Naive thymus-derived CD4-positive, alpha-beta T cell (primary cell): ENCODE results near the gene HERC3. TPM values are rescaled to one million over a fixed set of nuclear protein-coding genes. Genes with fewer than 3 reads are reported as not detected.
A peak's percentile ranks its signal among the peaks of the same experiment; 100 is the strongest.

Experiments used
- ATAC-seq: fragments of 150-1000 bp; cut with Tn5 transposase; 2 replicates; pipeline ENCODE4 v1.10.0; 2021; ENCODE audit warnings: mild to moderate bottlenecking, moderate library complexity
- CTCF ChIA-PET: fragments of 350-600 bp; sonication (Branson Sonifier 250); formaldehyde crosslinking; loops from one replicate; lab custom pipeline; 2021; ENCODE audit warnings: antibody characterized with exemption; lab: Charles Lee
- POLR2A ChIA-PET: fragments of 350-600 bp; sonication (Branson Sonifier 250); formaldehyde crosslinking; loops from one replicate; lab custom pipeline; 2021; ENCODE audit warnings: antibody characterized with exemption, inconsistent platforms; lab: Charles Lee
- DNase-seq, 9 donors: peaks; one replicate each; pipeline versions ENCODE4 v3.0.0 to v3.0.0-alpha.2; 2020 to 2022; ENCODE audit warnings: mixed read lengths in 1 of 9
- H3K27ac ChIP-seq: one replicate; pipeline ENCODE4 v1.7.0; 2013; ENCODE audit warnings: mild to moderate bottlenecking, low read depth, low read length, moderate library complexity
- H3K27me3 ChIP-seq, 2 donors: one replicate each; pipeline ENCODE4 v1.7.0; 2013; ENCODE audit warnings: low read length in 2 of 2, mild to moderate bottlenecking in 2 of 2, moderate library complexity in 2 of 2; ENCODE audit not compliant: control insufficient read depth in 2 of 2, insufficient read depth in 2 of 2
- H3K36me3 ChIP-seq, 3 experiments: 1 replicate in 2 of 3; 2 replicates in 1 of 3; pipeline ENCODE4 v1.7.0; 2013; ENCODE audit warnings: low read length in 3 of 3, mild to moderate bottlenecking in 3 of 3, moderate library complexity in 1 of 3; ENCODE audit not compliant: insufficient read depth in 3 of 3, control insufficient read depth in 2 of 3
- H3K4me1 ChIP-seq, 2 donors: one replicate each; pipeline ENCODE4 v1.7.0; 2013; ENCODE audit warnings: low read length in 2 of 2, mild to moderate bottlenecking in 2 of 2, moderate library complexity in 1 of 2; ENCODE audit not compliant: control insufficient read depth in 2 of 2, insufficient read depth in 2 of 2
- H3K4me3 ChIP-seq: 2 replicates; pipeline ENCODE4 v1.7.0; 2013; ENCODE audit warnings: mild to moderate bottlenecking, low read length
- H3K9me3 ChIP-seq, 3 experiments: 1 replicate in 2 of 3; 2 replicates in 1 of 3; pipeline ENCODE4 v1.7.0; 2013; ENCODE audit warnings: low read length in 3 of 3; ENCODE audit not compliant: control insufficient read depth in 2 of 3
- H3K27ac Mint-ChIP-seq, 9 donors: one replicate each; pipeline ENCODE4 v1.8.0; 2020 to 2022; ENCODE audit warnings: mixed read lengths in 9 of 9, mild to moderate bottlenecking in 8 of 9, moderate library complexity in 5 of 9, inconsistent platforms in 2 of 9
- H3K27me3 Mint-ChIP-seq, 5 donors: one replicate each; pipeline ENCODE4 v1.8.0; 2021 to 2022; ENCODE audit warnings: mixed read lengths in 5 of 5, mild to moderate bottlenecking in 1 of 5
- H3K36me3 Mint-ChIP-seq, 5 donors: one replicate each; pipeline ENCODE4 v1.8.0; 2020 to 2022; ENCODE audit warnings: mixed read lengths in 5 of 5, mild to moderate bottlenecking in 3 of 5, inconsistent platforms in 1 of 5
- H3K4me1 Mint-ChIP-seq, 7 donors: one replicate each; pipeline ENCODE4 v1.8.0; 2020 to 2022; ENCODE audit warnings: mixed read lengths in 7 of 7, mild to moderate bottlenecking in 3 of 7, inconsistent platforms in 1 of 7
- H3K4me3 Mint-ChIP-seq, 10 donors: one replicate each; pipeline ENCODE4 v1.8.0; 2020 to 2022; ENCODE audit warnings: mild to moderate bottlenecking in 10 of 10, mixed read lengths in 10 of 10, moderate library complexity in 6 of 10, inconsistent platforms in 2 of 10
- H3K9me3 Mint-ChIP-seq, 11 donors: one replicate each; pipeline ENCODE4 v1.8.0; 2020 to 2022; ENCODE audit warnings: mixed read lengths in 11 of 11, mild to moderate bottlenecking in 4 of 11, inconsistent platforms in 1 of 11, moderate library complexity in 1 of 11
- intact Hi-C, 2 donors: fragments of 100-400 bp; cut with micrococcal nuclease; formaldehyde crosslinking; loops; one replicate each; pipeline ENCODE4 v1.15.1; 2023
- polyA plus RNA-seq, 2 donors: library from polyadenylated mRNA; unstranded; fragments of 300-500 nt; fragmentation: Illumina TruSeq; gene quantifications; one replicate each; pipeline ENCODE4 v1.2.3, GENCODE V29; 2021
- total RNA-seq, 6 experiments: library from RNA in 5 of 6; stranded (reverse) in 5 of 6; gene quantifications; 1 replicate in 5 of 6; 2 replicates in 1 of 6; pipeline ENCODE4 v1.2.3 and lab custom pipeline; 2021 to 2026

The HERC3 gene
- total and polyA plus RNA-seq, 7 experiments from 2014 or later: 38.1 to 130 (median 101) TPM

DNA sequence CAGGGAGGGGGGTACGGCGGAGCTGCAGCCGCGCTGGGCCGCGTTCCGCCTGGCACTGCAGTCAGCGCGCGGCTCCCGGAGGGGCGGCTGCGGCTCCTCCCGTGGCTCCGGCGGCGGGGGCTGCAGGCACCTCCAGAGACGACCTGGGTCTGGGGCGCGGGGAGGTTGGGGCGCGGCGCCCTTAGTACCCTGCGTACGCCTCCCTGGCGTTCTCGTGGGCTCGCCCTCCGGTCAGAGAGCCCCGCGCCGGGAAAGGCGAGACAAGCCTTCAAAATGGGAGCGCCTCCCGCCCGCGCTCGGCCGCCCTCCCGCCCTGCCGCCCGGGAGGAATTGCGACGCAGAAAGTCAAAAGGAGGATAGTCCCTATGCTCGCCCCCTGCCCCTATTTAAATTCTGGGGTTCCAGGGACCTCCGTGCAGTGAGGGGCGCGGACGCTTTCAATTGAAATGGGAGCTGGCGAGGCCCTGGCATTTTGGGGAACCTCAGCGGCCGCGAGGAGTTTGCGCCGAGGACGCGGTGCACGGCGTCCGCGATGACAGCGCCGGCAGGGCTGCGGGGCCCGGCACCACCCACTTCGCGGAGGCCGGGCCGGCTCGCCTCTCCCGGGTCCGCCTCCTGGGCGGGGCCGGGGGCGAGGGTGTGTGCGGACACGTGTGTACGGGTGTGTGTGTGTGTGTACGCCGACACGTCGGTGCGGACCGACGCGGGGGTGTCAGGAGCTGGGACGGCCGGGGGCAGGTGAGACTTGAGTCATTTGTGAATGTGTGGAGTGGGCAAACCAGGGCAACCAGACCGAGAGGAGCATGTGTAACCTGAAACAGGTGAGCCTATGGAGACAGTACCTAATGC lies 544 bp downstream of the HERC3 start:
- H3K4me1 ChIP-seq: peaks cover 10 to 26% of the 10 kb centered on the region in 2 donors
- no peaks in the 10 kb centered on the region for H3K27me3 ChIP-seq
- Mint-ChIP-seq H3K36me3 (peaks cover 6 to 21% (median 13%) of the 10 kb centered on the region in 5 donors), H3K9me3 (peaks cover 0 to 2% (median 0%) of the 10 kb centered on the region in 11 donors), H3K27ac (peak overlapping the region; percentile 83 to 99 (median 97)), H3K4me1 (peaks cover 39 to 66% (median 57%) of the 10 kb centered on the region in 7 donors), H3K27me3 (peaks cover 0 to 31% (median 0%) of the 10 kb centered on the region in 5 donors), H3K4me3 (peak overlapping the region; percentile 94 to 100 (median 98))
- POLR2A ChIA-PET: interaction anchor here (0.6 to 5.4 kb wide), 13 partner anchors 9 to 308 kb away, joined by 3 to 167 read pairs (median 5); partner anchors contain the start of genes HERC5 and PPM1K
- intact Hi-C loops: loop anchor here (1.0 to 10.0 kb wide), 22 partner anchors 12 to 1656 kb away; partner anchors contain the start of genes HERC5 (in 2 of the 2), NAP1L5 (in 2 of the 2), PYURF (in 2 of the 2) and TIGD2 (in 2 of the 2)
- H3K9me3 ChIP-seq: no peaks in the 10 kb centered on the region
- peak overlapping the region; percentile 93 for H3K27ac ChIP-seq
- peaks cover 0 to 9% (median 0%) of the 10 kb centered on the region in 3 experiments for H3K36me3 ChIP-seq
- CTCF ChIA-PET: interaction anchor here (1.0 to 3.4 kb wide), 6 partner anchors 18 to 66 kb away, joined by 3 to 12 read pairs (median 7); no protein-coding TSS in a partner anchor
- peak; percentile 72 to 85 (median 78) for DNase-seq
- ATAC-seq: peak; percentile 86
- H3K4me3 ChIP-seq: peak overlapping the region; percentile 60

DNA sequence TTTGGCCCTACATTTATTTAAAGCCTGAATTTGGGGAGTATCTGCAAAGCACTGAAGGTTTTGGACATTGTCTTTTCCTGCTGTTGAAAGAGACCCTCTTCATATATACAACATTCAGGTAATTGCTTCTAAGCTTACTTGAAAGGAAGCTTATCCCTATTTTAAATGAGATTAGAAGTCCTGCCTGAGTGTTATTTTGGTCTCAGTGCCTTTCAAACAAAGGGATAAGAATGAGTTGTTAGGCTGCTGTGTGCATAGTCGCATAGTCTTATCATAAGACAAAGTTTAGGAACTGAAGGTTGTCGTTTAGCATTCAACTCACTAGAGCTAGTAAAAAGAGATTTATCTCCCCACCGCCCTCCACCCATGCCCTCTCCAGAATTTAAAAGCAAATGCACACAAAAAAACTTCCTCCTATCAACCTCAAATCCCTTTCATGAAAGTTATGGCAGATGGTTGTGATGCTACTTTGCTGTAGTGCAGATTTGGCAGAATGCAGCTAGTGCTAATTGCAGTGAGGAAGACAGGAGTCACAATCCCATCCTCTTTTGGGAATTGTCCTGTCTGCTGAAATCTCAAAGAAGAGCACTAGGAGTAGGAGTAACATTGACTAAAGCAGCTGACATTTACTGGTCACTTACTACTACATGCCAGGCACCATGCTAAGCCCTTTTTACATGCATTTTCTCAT lies 5.8 kb downstream of the HERC3 start:
- peaks cover 0 to 5% (median 0%) of the 10 kb centered on the region in 3 experiments for H3K36me3 ChIP-seq
- peaks cover 33 to 57% of the 10 kb centered on the region in 2 donors for H3K4me1 ChIP-seq
- peak overlapping the region; percentile 1 for H3K27ac ChIP-seq
- ChIA-PET CTCF (interaction anchor here (0.7 to 2.5 kb wide), 3 partner anchors 15 to 58 kb away, joined by 4 to 9 read pairs (median 4); no protein-coding TSS in a partner anchor), POLR2A (interaction anchor here (0.8 to 4.8 kb wide), 4 partner anchors 14 to 27 kb away, joined by 3 to 62 read pairs (median 3); no protein-coding TSS in a partner anchor)
- no peak overlapping the region for H3K4me3 ChIP-seq
- no peaks in the 10 kb centered on the region for H3K27me3 ChIP-seq
- H3K9me3 ChIP-seq: no peaks in the 10 kb centered on the region
- Mint-ChIP-seq H3K4me1 (peaks cover 56 to 90% (median 85%) of the 10 kb centered on the region in 7 donors), H3K27me3 (no peaks in the 10 kb centered on the region), H3K27ac (peak overlapping the region in 8 of 9 donors; percentile 39 to 91 (median 72)), H3K4me3 (peak overlapping the region in 9 of 10 donors; percentile 31 to 90 (median 67)), H3K36me3 (peaks cover 13 to 47% (median 35%) of the 10 kb centered on the region in 5 donors), H3K9me3 (peaks cover 0 to 2% (median 0%) of the 10 kb centered on the region in 11 donors)
- DNase-seq (no peak), ATAC-seq (no peak)
- intact Hi-C loops: loop anchor here (5.0 to 10.0 kb wide), 4 partner anchors 707 to 1383 kb away; partner anchors contain the start of genes GPRIN3 (in 1 of the 2) and HSD17B11 (in 1 of the 2)

DNA sequence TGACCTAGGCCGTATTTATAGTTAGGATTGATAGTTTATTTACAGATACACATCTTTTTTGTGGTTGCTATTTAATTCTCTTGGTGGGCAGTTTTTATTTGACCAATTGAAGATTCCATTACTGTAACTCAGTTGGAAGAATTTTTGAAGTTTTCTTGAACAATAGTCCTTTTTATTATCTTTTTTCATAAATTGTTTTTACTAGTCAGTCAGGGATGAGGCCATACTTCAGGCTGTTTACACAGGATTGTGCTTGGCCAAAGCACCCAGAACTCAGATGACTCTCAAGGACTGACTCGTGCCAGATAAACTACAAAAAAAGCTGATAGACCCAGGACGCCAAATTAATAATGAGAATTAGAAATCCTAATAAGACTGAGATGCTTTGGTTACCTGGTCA lies 7.0 kb downstream of the HERC3 start:
- Histone ChIP-seq H3K27ac (peak overlapping the region; percentile 20), H3K27me3 (no peaks in the 10 kb centered on the region), H3K4me1 (peaks cover 23 to 55% of the 10 kb centered on the region in 2 donors), H3K9me3 (no peaks in the 10 kb centered on the region), H3K36me3 (peaks cover 0 to 5% (median 0%) of the 10 kb centered on the region in 3 experiments), H3K4me3 (no peak overlapping the region)
- H3K4me3 Mint-ChIP-seq: peak overlapping the region; percentile 62 to 90 (median 67)
- POLR2A ChIA-PET: interaction anchor here (1.1 to 4.8 kb wide), 3 partner anchors 9 to 47 kb away, joined by 3 to 62 read pairs (median 4); no protein-coding TSS in a partner anchor
- peaks cover 13 to 47% (median 39%) of the 10 kb centered on the region in 5 donors for H3K36me3 Mint-ChIP-seq
- CTCF ChIA-PET: interaction anchor here (0.7 to 2.5 kb wide), 4 partner anchors 15 to 75 kb away, joined by 3 to 9 read pairs (median 4); no protein-coding TSS in a partner anchor
- peaks cover 47 to 88% (median 82%) of the 10 kb centered on the region in 7 donors for H3K4me1 Mint-ChIP-seq
- no peak for DNase-seq
- intact Hi-C loops: loop anchor here (5.0 to 10.0 kb wide), 4 partner anchors 706 to 1384 kb away; partner anchors contain the start of genes GPRIN3 (in 1 of the 2) and HSD17B11 (in 1 of the 2)
- no peak for ATAC-seq
- H3K27ac Mint-ChIP-seq: peak overlapping the region in 7 of 9 donors; percentile 60 to 91 (median 78)
- no peaks in the 10 kb centered on the region for H3K27me3 Mint-ChIP-seq
- peaks cover 0 to 1% (median 0%) of the 10 kb centered on the region in 11 donors for H3K9me3 Mint-ChIP-seq

DNA sequence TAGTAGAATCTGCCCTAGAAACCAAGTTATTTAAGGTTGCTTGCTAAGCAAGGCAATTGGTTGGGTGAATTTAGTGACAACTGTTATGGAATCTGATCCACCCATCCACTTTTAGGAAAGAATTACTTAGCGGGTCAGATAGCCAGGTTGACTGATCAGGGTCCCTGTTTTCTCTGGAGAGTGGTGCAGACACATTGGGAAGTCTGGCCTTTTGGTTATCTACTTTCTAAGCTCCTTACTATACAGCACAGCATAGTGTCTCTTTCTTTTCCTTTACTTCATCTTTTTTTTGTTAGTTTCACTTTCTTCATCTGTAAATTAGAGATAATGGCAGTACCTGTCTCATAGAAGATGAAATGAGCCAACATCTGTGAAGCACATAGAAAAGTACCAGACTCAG lies 7.4 kb downstream of the HERC3 start:
- ATAC-seq: peak; percentile 41
- H3K36me3 Mint-ChIP-seq: peaks cover 13 to 50% (median 43%) of the 10 kb centered on the region in 5 donors
- no peaks in the 10 kb centered on the region for H3K27me3 Mint-ChIP-seq
- peak overlapping the region; percentile 20 for H3K27ac ChIP-seq
- H3K4me3 Mint-ChIP-seq: peak overlapping the region; percentile 2 to 85 (median 64)
- intact Hi-C loops: loop anchor here (1.0 to 10.0 kb wide), 5 partner anchors 14 to 1385 kb away; partner anchors contain the start of genes GPRIN3 (in 1 of the 2) and HSD17B11 (in 1 of the 2)
- no peaks in the 10 kb centered on the region for H3K9me3 ChIP-seq
- CTCF ChIA-PET: interaction anchor here (0.7 to 1.7 kb wide), 4 partner anchors 11 to 75 kb away, joined by 3 to 4 read pairs (median 3); no protein-coding TSS in a partner anchor
- no peak overlapping the region for H3K4me3 ChIP-seq
- no peak for DNase-seq
- peaks cover 0 to 5% (median 0%) of the 10 kb centered on the region in 11 donors for H3K9me3 Mint-ChIP-seq
- H3K4me1 Mint-ChIP-seq: peaks cover 47 to 88% (median 82%) of the 10 kb centered on the region in 7 donors
- peak overlapping the region; percentile 25 to 85 (median 67) for H3K27ac Mint-ChIP-seq
- H3K27me3 ChIP-seq: no peaks in the 10 kb centered on the region
- POLR2A ChIA-PET: interaction anchor here (1.0 to 4.8 kb wide), 4 partner anchors 8 to 46 kb away, joined by 3 to 62 read pairs (median 4); no protein-coding TSS in a partner anchor
- H3K36me3 ChIP-seq: peaks cover 0 to 5% (median 0%) of the 10 kb centered on the region in 3 experiments
- peaks cover 24 to 51% of the 10 kb centered on the region in 2 donors for H3K4me1 ChIP-seq

DNA sequence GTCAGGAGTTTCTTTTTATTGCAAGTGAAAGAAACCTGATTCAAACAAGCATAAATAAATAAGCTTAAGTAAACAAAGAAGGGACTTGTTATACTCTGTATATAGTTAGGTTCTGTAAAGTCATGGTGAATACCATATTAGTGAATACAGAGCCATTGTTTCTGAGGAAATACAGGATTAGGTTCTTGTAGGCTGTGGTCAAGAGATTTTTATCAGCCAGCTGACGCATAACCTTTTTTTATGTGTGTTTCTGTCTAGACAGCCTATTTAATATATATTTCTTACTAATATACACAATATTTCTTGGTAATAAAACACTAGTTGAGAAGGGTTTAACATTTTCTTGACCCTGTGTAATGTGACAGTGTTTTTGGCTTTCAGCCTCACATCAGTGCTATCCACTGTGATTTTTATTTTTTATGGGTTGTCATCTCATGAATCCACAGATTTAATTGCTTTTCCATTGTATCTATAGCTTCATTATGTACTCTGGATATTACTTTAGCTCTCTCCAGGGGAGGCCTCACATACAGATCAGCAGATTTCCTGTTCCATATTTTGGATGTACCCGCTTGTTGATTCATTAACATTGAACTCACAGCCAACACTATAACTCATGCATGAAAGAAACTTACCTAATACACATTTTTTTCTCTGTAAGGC lies 8.0 kb downstream of the HERC3 start:
- Histone ChIP-seq H3K27me3 (no peaks in the 10 kb centered on the region), H3K9me3 (no peaks in the 10 kb centered on the region), H3K4me1 (peaks cover 30 to 51% of the 10 kb centered on the region in 2 donors), H3K4me3 (no peak overlapping the region), H3K36me3 (peaks cover 0 to 5% (median 0%) of the 10 kb centered on the region in 3 experiments), H3K27ac (peak overlapping the region; percentile 20)
- ChIA-PET POLR2A (interaction anchor here (0.6 to 4.8 kb wide), 5 partner anchors 8 to 658 kb away, joined by 3 to 62 read pairs (median 4); no protein-coding TSS in a partner anchor), CTCF (interaction anchor here (1.1 kb wide), 2 partner anchors 11 to 76 kb away, joined by 3 read pairs; no protein-coding TSS in a partner anchor)
- intact Hi-C loops: loop anchor here in 1 of 2 donors (1.0 kb wide), 1 partner anchor 13 kb away; no protein-coding TSS in a partner anchor
- Mint-ChIP-seq H3K27me3 (no peaks in the 10 kb centered on the region), H3K4me1 (peaks cover 51 to 89% (median 84%) of the 10 kb centered on the region in 7 donors), H3K27ac (peak overlapping the region in 7 of 9 donors; percentile 44 to 85 (median 60)), H3K9me3 (peaks cover 0 to 7% (median 0%) of the 10 kb centered on the region in 11 donors), H3K4me3 (peak overlapping the region in 6 of 10 donors; percentile 12 to 79 (median 65)), H3K36me3 (peaks cover 13 to 54% (median 47%) of the 10 kb centered on the region in 5 donors)
- no peak for DNase-seq
- no peak for ATAC-seq
